Tongue (tissue), 2 donors: ENCODE measurements around the gene ATG2A. TPM values are rescaled to one million over a fixed set of nuclear protein-coding genes. Genes with fewer than 3 reads are reported as not detected.
A peak's percentile ranks its signal among the peaks of the same experiment; 100 is the strongest.

Experiments used
- DNase-seq: peaks from one replicate; pipeline ENCODE4 v3.0.0-alpha.2; 2015
- total RNA-seq: library from RNA; depleted of rRNA; stranded (reverse); fragments of >200 nt; gene quantifications from one replicate; pipeline ENCODE4 v1.2.3, GENCODE V29; 2014

The ATG2A gene
- total RNA-seq, 1 donor from 2014 or later, result 13.3 TPM

GRCh38 chr11:64902102-64902900 is 14.7 kb downstream of the ATG2A start:
- DNase-seq, result no peak

- DNase-seq, result no peak
These were observed 16.2 kb downstream of the ATG2A start for GRCh38 chr11:64900774-64901173.

- no peak for DNase-seq
These were observed 16.7 kb downstream of the ATG2A start for GRCh38 chr11:64900263-64900678.

GRCh38 chr11:64898541-64898940 is 18.5 kb downstream of the ATG2A start:
- DNase-seq, result no peak

- DNase-seq, result no peak
These were observed 18.9 kb downstream of the ATG2A start for GRCh38 chr11:64898076-64898445.

- DNase-seq, result no peak
These were observed 19.5 kb downstream of the ATG2A start for GRCh38 chr11:64897381-64898075.

GRCh38 chr11:64896448-64897022 is 20.5 kb downstream of the ATG2A start:
- no peak for DNase-seq

- no peak for DNase-seq
These were observed 22.1 kb downstream of the ATG2A start for GRCh38 chr11:64894812-64895452.

- peak; percentile 83 for DNase-seq
These were observed 22.8 kb downstream of the ATG2A start for GRCh38 chr11:64894070-64894811.

GRCh38 chr11:64893194-64894069 is 23.6 kb downstream of the ATG2A start:
- DNase-seq, result no peak

- no peak for DNase-seq
These were observed 24.2 kb downstream of the ATG2A start for GRCh38 chr11:64892838-64893193.

- no peak for DNase-seq
These were observed 24.6 kb downstream of the ATG2A start for GRCh38 chr11:64892411-64892831.

GRCh38 chr11:64891880-64892279 is 25.1 kb downstream of the ATG2A start:
- DNase-seq, result no peak

- no peak for DNase-seq
These were observed 25.7 kb downstream of the ATG2A start for GRCh38 chr11:64891215-64891848.

- no peak for DNase-seq
These were observed 26.5 kb downstream of the ATG2A start for GRCh38 chr11:64890522-64890939.

GRCh38 chr11:64888729-64889511 is 28.1 kb downstream of the ATG2A start:
- DNase-seq, result no peak

GRCh38 chr11:64888406-64888728 is 28.6 kb downstream of the ATG2A start:
- no peak for DNase-seq

- DNase-seq, result peak; percentile 82
These were observed 29.1 kb downstream of the ATG2A start for GRCh38 chr11:64887757-64888405.

GRCh38 chr11:64887234-64887756 is 29.7 kb downstream of the ATG2A start:
- no peak for DNase-seq
